GM23338 (cell line): ENCODE measurements around the gene HPS6.

Experiments
- CREB1 ChIP-seq: fragments of 250-450 bp; sonication (Bioruptor Pico); IDR thresholded peaks from 2 replicates; pipeline ENCODE4 v1.5.0; 2020; ENCODE audit warnings: low read depth, mild to moderate bottlenecking, moderate library complexity
- CTCF ChIP-seq, 2 experiments: fragments of 200-600 bp in 1 of 2; sonication (generic) in 1 of 2; conservative IDR thresholded peaks; 2 replicates each; pipeline versions ENCODE4 v1.5.1 to v1.6.1; 2016 to 2017; ENCODE audit warnings: antibody characterized with exemption in 2 of 2, low read depth in 2 of 2, mild to moderate bottlenecking in 2 of 2, moderate library complexity in 1 of 2
- EZH2 ChIP-seq: fragments of 200-600 bp; sonication (generic); IDR thresholded peaks from one replicate; pipeline ENCODE4 v1.8.0; 2017; ENCODE audit warnings: antibody characterized with exemption, mild to moderate bottlenecking, low read depth; ENCODE audit not compliant: unreplicated experiment
- EZH2phosphoT487 ChIP-seq: fragments of 200-600 bp; sonication (generic); IDR thresholded peaks from one replicate; pipeline ENCODE4 v1.8.1; 2018; ENCODE audit warnings: antibody characterized with exemption; ENCODE audit not compliant: unreplicated experiment
- NANOG ChIP-seq: IDR thresholded peaks from 2 replicates; pipeline ENCODE4 v1.6.1; 2016; ENCODE audit warnings: antibody characterized with exemption, borderline replicate concordance
- POLR2AphosphoS5 ChIP-seq: IDR thresholded peaks from 2 replicates; pipeline ENCODE4 v1.6.1; 2016; ENCODE audit warnings: antibody characterized with exemption, low read depth
- REST ChIP-seq: IDR thresholded peaks from one replicate; pipeline ENCODE4 v1.6.1; 2018; ENCODE audit warnings: antibody characterized with exemption; ENCODE audit not compliant: unreplicated experiment

- no peak for TF ChIP-seq POLR2AphosphoS5
- no peak for TF ChIP-seq CTCF (conservative IDR thresholded peaks at IDR 0.05; ENCODE audit: low read depth in 2 of 2)
- TF ChIP-seq EZH2 = no peak
- no peak for TF ChIP-seq REST
- no peak for TF ChIP-seq CREB1 (CRISPR knock-in tag)
- no peak for TF ChIP-seq EZH2phosphoT487
- TF ChIP-seq NANOG = no peak
These were observed 20.2 kb downstream of the HPS6 start for GRCh38 chr10:102085336-102085735.
